OCI-LY7 (cell line): Measurements from ENCODE around the gene SLIT3. TPM values are rescaled to one million over a fixed set of nuclear protein-coding genes. Genes with fewer than 3 reads are reported as not detected.

Experiments used
- BruUV-seq: library from RNA; stranded (reverse); fragments of 400-500 nt; replicated peaks from 2 replicates; lab custom pipeline; 2021; lab: Mats Ljungman, UMichigan
- CTCF ChIA-PET: fragments of 300-600 bp; sonication (Branson Sonifier 250); formaldehyde crosslinking; loops from one replicate; lab custom pipeline; 2022; ENCODE audit warnings: antibody characterized with exemption; ENCODE audit not compliant: unreplicated experiment; lab: Charles Lee
- POLR2A ChIA-PET: fragments of 300-600 bp; sonication (Branson Sonifier 250); formaldehyde crosslinking; loops from one replicate; lab custom pipeline; 2022; ENCODE audit warnings: antibody characterized with exemption; lab: Charles Lee
- DNase-seq: peaks from one replicate; pipeline ENCODE4 v3.0.0-alpha.2; 2015; ENCODE audit warnings: low spot score
- H2AFZ ChIP-seq: fragments of 200-600 bp; sonication (generic), shearing (Covaris generic); 2 replicates; pipeline ENCODE4 v1.6.1; 2014; ENCODE audit warnings: mild to moderate bottlenecking, antibody characterized with exemption, low read length, moderate library complexity
- H3K27ac ChIP-seq: fragments of 200-600 bp; sonication (generic); 2 replicates; pipeline ENCODE4 v1.5.1; 2014; ENCODE audit warnings: mixed run types, low read depth, mild to moderate bottlenecking, moderate library complexity, low read length, inconsistent platforms; ENCODE audit not compliant: poor library complexity, severe bottlenecking
- H3K36me3 ChIP-seq: fragments of 200-600 bp; sonication (generic); 2 replicates; pipeline ENCODE4 v1.6.1; 2014; ENCODE audit warnings: mild to moderate bottlenecking, antibody characterized with exemption, low read length, moderate library complexity, mixed read lengths; ENCODE audit not compliant: insufficient read depth
- H3K4me1 ChIP-seq: fragments of 200-600 bp; sonication (generic); 2 replicates; pipeline ENCODE4 v1.5.1; 2014; ENCODE audit warnings: mild to moderate bottlenecking, low read length; ENCODE audit not compliant: insufficient read depth, poor library complexity, severe bottlenecking
- H3K4me2 ChIP-seq: fragments of 200-600 bp; sonication (generic); 2 replicates; pipeline ENCODE4 v1.6.1; 2014; ENCODE audit warnings: mild to moderate bottlenecking, low read length
- H3K4me3 ChIP-seq: fragments of 200-600 bp; sonication (generic); 2 replicates; pipeline ENCODE4 v1.5.1; 2014; ENCODE audit warnings: mild to moderate bottlenecking, low read depth, low read length; ENCODE audit not compliant: poor library complexity, severe bottlenecking
- H3K79me2 ChIP-seq: fragments of 200-600 bp; sonication (generic); 2 replicates; pipeline ENCODE4 v1.6.1; 2016; ENCODE audit warnings: low read depth, mild to moderate bottlenecking, low read length, moderate library complexity, mixed read lengths; ENCODE audit not compliant: insufficient read depth
- H3K9me2 ChIP-seq: fragments of 200-600 bp; sonication (generic); 2 replicates; pipeline ENCODE4 v1.6.1; 2016; ENCODE audit warnings: mild to moderate bottlenecking, low read length, mixed read lengths; ENCODE audit not compliant: insufficient read depth
- H3K9me3 ChIP-seq: fragments of 200-600 bp; sonication (generic); 2 replicates; pipeline ENCODE4 v1.6.1; 2014; ENCODE audit warnings: mild to moderate bottlenecking, mixed run types, low read length, mixed read lengths
- H4K20me1 ChIP-seq: fragments of 200-600 bp; sonication (generic); 2 replicates; pipeline ENCODE4 v1.6.1; 2014; ENCODE audit warnings: mild to moderate bottlenecking, antibody characterized with exemption, low read length, moderate library complexity, mixed read lengths; ENCODE audit not compliant: insufficient read depth
- EZH2phosphoT487 ChIP-seq: fragments of 200-600 bp; sonication (generic); IDR thresholded peaks from 2 replicates; pipeline ENCODE4 v1.6.1; 2018; ENCODE audit warnings: low read depth, borderline replicate concordance, mild to moderate bottlenecking, mixed run types, antibody characterized with exemption, low read length, moderate library complexity, mixed read lengths
- intact Hi-C: fragments of 100-400 bp; cut with micrococcal nuclease; formaldehyde crosslinking; loops from one replicate; pipeline ENCODE4 v1.10.0; 2022; ENCODE audit not compliant: unreplicated experiment
- total RNA-seq, 2 experiments: library from RNA; depleted of rRNA in 1 of 2; stranded (reverse); fragments of >200 nt in 1 of 2; shearing (Covaris generic) in 1 of 2; gene quantifications; 2 replicates each; pipeline ENCODE4 v1.2.3, GENCODE V29; 2014 to 2022
- TF ChIP-seq, protein P1 (sequence below): fragments of 200-600 bp; sonication (generic); conservative IDR thresholded peaks from 2 replicates; pipeline ENCODE4 v1.5.1; 2014; ENCODE audit warnings: mild to moderate bottlenecking, antibody characterized with exemption, low read length, moderate library complexity, mixed read lengths

SLIT3 gene
- total RNA-seq, 2 experiments from 2014 or later: not detected

- no peak overlapping the region for H2AFZ ChIP-seq
- H3K9me3 ChIP-seq: no peaks in the 10 kb centered on the region
- no peak for DNase-seq
- CTCF ChIA-PET: no interaction called here
- H3K4me3 ChIP-seq: no peak overlapping the region
- TF ChIP-seq, protein P1, sequence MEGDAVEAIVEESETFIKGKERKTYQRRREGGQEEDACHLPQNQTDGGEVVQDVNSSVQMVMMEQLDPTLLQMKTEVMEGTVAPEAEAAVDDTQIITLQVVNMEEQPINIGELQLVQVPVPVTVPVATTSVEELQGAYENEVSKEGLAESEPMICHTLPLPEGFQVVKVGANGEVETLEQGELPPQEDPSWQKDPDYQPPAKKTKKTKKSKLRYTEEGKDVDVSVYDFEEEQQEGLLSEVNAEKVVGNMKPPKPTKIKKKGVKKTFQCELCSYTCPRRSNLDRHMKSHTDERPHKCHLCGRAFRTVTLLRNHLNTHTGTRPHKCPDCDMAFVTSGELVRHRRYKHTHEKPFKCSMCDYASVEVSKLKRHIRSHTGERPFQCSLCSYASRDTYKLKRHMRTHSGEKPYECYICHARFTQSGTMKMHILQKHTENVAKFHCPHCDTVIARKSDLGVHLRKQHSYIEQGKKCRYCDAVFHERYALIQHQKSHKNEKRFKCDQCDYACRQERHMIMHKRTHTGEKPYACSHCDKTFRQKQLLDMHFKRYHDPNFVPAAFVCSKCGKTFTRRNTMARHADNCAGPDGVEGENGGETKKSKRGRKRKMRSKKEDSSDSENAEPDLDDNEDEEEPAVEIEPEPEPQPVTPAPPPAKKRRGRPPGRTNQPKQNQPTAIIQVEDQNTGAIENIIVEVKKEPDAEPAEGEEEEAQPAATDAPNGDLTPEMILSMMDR: no peak
- no peak for TF ChIP-seq EZH2phosphoT487
- H3K27ac ChIP-seq: no peak overlapping the region
- no peak overlapping the region for H3K4me2 ChIP-seq
- H4K20me1 ChIP-seq: no peaks in the 10 kb centered on the region
- intact Hi-C loops: no loop called here
- H3K4me1 ChIP-seq: no peaks in the 10 kb centered on the region
- H3K36me3 ChIP-seq: no peaks in the 10 kb centered on the region
- no peaks in the 10 kb centered on the region for H3K79me2 ChIP-seq
- no TSS peak for BruUV-seq
- no peaks in the 10 kb centered on the region for H3K9me2 ChIP-seq
- POLR2A ChIA-PET: no interaction called here
These were observed 230.5 kb downstream of the SLIT3 start for GRCh38 chr5:169070413-169070812.

- POLR2A ChIA-PET: no interaction called here
- Histone ChIP-seq H3K4me3 (no peak overlapping the region), H3K36me3 (no peaks in the 10 kb centered on the region), H3K4me1 (no peaks in the 10 kb centered on the region), H3K4me2 (no peak overlapping the region), H3K9me3 (no peaks in the 10 kb centered on the region), H3K27ac (no peak overlapping the region), H2AFZ (no peak overlapping the region), H3K9me2 (no peaks in the 10 kb centered on the region), H4K20me1 (no peaks in the 10 kb centered on the region), H3K79me2 (no peaks in the 10 kb centered on the region)
- DNase-seq: no peak
- TF ChIP-seq EZH2phosphoT487: no peak
- TF ChIP-seq, protein P1: no peak
- BruUV-seq: no TSS peak
- CTCF ChIA-PET: no interaction called here
- intact Hi-C loops: no loop called here
These were observed 233.2 kb downstream of the SLIT3 start for GRCh38 chr5:169067751-169068173.

GRCh38 chr5:169065400-169065799 is 235.5 kb downstream of the SLIT3 start:
- H3K9me2 ChIP-seq: no peaks in the 10 kb centered on the region
- H4K20me1 ChIP-seq: no peaks in the 10 kb centered on the region
- no peak overlapping the region for H3K27ac ChIP-seq
- POLR2A ChIA-PET: no interaction called here
- no peak overlapping the region for H2AFZ ChIP-seq
- no TSS peak for BruUV-seq
- DNase-seq: no peak
- CTCF ChIA-PET: no interaction called here
- H3K79me2 ChIP-seq: no peaks in the 10 kb centered on the region
- no peak overlapping the region for H3K4me3 ChIP-seq
- H3K4me1 ChIP-seq: no peaks in the 10 kb centered on the region
- H3K9me3 ChIP-seq: no peaks in the 10 kb centered on the region
- no peak overlapping the region for H3K4me2 ChIP-seq
- intact Hi-C loops: no loop called here
- no peaks in the 10 kb centered on the region for H3K36me3 ChIP-seq
- TF ChIP-seq, protein P1: no peak
- no peak for TF ChIP-seq EZH2phosphoT487
